DMS 273 treated with DMSO at 0.1 percent for 48 hours (cell line): ENCODE data around the gene FRMD4B.
"Not testable (repeated sequence)": the region's sequence is repeated elsewhere in the genome, so short reads cannot be mapped to it uniquely, and the experiment has no call there.

Experiments
- DNase-seq: peaks from one replicate; lab custom pipeline; 2025; lab: John Stamatoyannopoulos, UW

Gene FRMD4B

DNA sequence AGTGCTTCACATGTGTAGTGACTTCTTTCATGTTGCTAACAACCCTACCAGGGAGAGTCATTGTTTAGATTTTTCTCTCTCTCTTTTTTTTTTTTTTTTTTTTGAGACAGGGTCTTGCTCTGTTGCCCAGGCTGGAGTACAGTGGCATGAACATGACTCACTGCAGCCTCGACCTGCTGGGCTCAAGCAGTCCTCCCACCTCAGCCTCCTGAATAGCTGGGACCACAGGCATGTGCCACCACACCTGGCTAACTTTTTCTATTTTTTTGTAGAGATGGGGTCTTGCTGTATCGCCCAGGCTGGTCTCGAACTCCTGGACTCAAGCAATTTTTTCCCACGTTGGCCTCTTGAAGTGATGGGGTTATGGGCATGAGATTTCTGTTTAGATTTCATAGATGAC lies 63.4 kb downstream of the FRMD4B start:
- not testable (repeated sequence) for DNase-seq

DNA sequence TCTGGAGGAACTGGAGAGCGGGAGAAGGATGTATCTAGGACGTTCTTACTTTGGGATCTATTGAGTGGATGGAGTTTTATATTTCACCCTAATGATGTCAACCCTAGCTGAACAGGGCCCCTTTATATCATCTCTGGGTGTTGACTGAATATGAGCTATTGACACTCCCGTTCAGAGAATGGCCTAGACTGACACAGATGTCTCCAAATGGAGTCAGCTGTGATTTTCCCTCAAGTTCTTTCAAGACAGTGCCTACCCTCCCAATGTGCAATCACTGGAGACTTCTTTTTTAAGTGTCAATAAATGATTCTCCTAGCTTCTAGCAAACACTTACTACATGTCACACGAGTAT lies 63.8 kb downstream of the FRMD4B start:
- no peak for DNase-seq

DNA sequence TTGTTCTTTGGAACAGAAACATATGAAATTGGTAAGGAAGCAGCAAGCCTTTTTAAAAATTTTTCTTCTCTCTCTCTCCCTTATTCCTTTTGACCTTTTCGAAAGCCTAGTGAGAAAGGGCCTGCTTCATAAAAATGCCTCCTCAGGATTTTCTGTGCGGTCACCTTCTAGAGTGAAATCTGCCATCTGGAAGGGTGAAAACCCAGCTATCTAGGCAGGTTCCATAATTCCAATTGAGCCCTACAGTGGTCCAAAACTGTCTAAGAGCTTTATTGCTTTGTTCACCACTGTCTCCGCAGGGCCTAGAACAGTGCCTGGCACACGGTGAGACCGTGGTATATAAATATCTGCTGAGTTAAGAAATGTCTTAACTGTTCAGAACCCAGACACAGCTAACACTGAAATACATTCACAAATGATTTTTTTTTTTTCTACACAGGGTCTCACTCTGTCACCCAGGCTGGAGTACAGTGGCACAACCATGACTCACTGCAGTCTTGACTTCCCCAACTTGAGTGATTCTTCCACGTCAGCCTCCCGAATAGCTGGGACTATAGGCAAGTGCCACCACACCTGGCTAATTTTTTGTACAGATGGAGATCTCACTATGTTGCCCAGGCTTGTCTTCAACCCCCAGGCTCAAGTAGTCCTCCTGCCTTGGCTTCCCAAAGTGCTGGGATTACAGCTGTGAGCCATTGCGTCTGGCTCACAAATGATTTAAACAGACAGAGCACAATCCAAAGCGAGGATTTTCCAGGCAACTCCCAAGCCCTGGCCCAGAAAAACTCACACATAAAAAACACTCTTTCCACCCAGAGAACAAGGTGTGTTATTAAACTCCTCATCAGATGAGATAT lies 64.4 kb downstream of the FRMD4B start:
- no peak for DNase-seq

DNA sequence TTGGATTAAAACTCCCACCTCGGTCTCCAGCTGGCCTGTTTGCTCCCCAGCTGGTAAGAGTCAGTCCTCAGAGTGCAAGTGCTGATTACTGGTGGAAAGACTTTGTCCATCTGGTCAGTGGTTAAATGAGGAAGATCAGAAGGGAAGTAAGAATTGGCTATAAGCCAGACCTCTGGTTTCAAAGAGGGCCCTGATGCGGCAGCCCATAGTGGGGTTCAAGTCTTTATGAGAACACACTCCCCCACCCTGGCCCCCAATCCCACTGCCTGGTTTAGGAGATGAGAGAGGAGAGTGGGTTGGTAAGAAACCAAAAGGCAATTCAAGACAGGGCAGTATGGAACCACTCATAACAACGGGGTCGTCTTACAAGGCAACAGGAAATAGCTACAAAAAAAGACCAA lies 65.0 kb downstream of the FRMD4B start:
- DNase-seq, result no peak

DNA sequence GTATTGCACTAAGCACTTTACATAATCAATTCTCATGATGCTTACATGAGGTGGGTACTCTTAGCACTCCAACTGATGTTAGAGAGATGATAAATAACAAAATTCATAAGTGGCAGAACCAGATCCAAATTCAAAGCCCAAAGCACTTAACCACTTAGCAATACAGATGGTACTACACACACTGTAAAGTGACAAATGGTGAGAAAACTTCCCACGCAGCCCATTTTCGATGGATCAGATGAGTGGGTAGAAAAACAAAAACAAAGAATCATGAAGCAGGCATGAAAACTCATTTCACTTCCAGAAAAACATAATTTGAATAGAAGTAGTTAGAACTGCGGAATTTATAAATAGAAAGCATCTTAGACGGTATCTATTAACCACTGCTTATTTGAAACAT lies 66.2 kb downstream of the FRMD4B start:
- no peak for DNase-seq

DNA sequence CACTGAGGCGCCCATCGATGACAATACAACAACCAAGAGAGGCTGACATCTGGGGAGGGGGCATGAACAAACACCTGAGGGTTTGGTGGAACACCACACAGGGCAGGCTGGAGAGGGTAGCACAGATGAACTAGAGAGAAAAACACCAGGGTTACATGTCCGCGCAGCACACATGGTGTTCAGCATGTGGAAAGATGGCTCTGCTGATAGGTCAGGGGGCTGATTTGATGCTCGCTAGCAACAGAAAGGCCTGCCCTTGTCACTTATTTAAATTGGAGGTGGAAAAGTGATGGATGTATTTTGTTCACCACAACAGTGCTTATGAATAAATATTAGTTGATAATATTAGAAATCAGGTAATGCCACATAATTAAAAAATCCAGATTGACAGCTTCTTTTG lies 67.5 kb downstream of the FRMD4B start:
- DNase-seq, result no peak

DNA sequence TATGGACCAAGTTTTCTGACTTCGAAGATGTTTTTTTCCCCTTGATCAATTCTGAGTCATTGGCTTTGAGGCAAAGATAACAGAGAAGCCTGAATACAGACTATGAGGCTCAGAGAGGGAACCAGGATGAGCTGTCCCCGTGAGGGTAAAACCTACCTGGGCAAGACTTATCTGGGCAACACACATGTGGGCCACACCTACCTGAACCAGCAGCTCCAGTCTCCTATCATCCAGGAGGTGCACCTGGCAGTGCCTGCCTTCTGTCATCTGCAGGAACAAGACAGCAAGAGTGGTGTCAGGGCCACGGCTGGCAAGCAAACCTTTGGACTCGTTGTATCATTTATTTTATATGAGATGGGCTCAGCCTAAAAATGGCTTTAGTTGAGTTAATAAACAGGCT lies 72.6 kb downstream of the FRMD4B start:
- DNase-seq, result no peak

DNA sequence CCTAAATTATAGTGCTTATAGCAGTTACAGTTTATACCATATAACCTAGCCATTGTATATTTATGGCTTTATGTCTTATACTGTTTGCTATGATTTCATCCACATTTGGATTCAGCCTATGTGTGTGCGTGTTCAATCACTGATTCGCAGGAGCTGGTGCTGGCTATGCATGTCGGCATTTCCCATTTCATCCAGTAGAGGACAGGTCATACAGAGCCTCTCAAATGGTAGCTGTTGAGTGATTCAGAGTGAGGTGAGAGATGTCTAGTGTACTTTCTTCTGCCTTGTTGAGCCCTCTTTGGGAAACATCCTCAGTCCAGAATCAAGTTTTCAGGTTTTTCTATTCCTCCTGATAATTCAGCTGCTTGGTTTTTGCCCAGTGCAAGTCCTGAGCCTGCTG lies 76.1 kb downstream of the FRMD4B start:
- no peak for DNase-seq

DNA sequence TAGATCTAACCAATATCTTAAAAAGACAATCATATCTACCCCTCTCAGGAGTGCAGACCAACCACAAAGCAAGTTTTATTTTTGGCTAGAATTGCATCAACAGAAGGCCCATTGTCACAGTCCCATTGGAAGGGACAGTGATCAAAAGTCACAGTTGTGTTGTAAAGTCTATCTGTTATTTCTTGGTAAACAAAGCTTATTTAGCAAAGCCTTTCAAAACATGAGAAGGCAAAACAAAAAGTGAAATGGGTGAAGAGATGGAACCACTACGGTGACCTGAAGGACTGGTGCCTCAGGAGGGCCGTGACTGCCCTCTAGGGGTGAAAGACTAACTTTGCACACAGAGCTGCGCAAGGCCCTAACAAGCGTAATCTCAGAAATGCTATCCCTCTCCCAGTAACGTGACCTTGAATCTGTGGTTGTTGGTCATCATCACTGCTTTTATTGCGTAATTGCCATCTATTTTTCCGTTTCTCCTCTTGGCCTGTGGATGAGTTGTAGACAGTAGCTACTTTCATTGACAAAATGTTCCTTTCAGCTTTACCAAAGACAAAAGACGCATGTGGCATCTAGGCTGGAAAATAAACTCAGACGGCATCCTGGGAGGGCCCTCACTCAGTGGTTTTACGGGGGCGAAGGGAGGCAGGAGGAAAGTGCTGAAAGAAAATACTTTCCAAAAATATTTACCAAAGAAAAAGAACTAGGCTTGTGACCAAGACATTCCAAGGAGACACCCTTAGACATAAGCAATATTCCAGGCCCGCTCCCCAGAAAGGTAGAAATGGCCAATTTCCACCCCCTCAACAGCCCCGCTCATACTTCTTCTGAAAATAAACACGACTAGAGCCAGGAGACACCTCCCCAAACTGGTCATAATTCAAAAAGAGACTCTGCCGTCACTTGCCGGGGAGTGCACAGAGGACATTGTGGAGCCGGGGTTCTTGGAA lies 79.4 kb downstream of the FRMD4B start:
- DNase-seq, result no peak

DNA sequence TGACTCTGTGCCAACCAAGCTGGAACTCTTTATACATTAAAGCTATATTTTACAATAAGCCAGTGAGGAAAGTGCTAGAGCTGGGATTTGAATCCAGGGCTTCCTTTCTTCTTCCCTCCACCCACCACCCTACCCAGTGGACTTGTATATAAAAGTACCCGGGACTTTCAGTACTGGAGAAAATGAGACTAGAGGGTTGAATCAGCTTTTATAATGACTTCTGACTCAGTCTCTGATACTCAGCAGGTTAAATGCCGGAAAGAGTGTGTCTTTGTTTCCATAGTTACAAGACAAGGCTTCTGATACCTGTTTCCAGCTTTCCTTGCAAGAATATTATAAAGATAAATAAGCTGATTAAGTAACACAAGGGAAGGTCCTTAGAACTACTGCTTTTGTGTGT lies 80.9 kb downstream of the FRMD4B start:
- DNase-seq, result no peak

DNA sequence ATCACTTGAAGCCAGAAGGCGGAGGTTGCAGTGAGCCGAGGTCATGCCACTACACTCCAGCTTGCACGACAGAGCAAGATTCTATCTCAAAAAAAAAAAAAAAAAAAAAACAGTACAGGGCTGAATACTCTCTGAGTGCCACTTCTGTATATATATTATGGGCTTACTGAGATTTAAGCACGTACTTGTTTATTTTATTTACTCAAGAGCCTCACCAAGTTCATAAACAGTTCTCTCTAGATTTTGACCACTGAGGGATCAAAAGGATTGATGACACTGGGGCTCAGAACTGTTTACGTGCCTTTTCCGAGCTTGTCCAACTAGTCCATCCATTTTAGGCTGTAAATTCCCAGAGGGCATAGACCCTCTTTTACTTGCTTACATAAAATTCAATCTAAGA lies 81.5 kb downstream of the FRMD4B start:
- DNase-seq, result no peak

DNA sequence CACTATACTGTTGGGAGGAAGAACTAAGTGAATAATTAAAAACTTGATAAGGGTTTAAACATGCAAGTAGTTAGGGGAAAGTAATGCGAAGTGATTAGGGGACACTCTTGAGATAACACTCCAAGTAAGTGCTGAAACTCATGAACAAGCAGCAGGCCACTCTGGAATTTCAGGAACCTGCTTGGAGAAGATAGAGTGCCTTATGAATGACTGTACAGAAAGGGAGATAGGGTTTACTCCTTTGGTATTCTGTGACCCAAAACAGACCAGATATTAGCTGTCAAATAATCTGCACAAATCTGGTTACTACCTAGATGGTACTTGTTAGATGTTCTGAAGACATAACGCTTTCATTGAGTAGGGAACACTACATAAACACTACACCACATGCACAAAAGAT lies 85.6 kb downstream of the FRMD4B start:
- no peak for DNase-seq

DNA sequence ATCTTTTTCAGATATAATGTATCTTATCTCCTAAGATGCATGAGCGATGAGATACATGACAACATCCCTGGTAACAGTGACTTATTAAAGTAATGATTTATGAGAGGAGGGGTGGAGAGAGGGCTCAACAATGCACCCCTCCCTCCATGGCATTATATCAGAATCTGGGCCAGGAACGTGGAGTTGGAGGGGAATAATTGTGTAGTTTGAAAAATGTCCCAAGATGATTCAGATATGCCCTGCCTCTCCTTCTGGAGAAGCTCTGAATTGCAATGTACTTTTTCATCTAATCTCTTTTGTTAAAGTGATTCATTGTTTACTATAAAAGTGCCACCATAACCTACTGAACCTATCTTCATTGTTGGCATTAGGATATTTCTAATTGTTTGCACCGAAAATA lies 86.5 kb downstream of the FRMD4B start:
- DNase-seq, result no peak

DNA sequence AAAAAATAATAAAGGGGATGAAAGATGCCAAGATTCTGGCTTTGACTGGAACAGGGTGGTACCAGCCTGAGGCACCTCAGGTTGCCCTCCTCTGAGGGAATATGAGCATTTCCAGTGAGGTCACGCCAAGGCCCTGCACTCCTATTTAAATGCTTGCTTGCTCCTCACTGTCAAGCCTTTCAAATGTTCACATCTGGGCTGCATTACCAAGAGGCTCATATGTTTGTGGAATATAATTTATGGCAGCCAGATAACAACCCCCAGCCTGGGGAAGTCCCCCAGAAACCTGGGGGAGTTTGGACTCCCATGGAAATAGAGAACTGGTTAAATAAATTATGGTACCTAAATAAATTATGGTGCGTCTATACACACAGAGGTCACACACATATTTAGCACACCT lies 88.4 kb downstream of the FRMD4B start:
- DNase-seq, result no peak

DNA sequence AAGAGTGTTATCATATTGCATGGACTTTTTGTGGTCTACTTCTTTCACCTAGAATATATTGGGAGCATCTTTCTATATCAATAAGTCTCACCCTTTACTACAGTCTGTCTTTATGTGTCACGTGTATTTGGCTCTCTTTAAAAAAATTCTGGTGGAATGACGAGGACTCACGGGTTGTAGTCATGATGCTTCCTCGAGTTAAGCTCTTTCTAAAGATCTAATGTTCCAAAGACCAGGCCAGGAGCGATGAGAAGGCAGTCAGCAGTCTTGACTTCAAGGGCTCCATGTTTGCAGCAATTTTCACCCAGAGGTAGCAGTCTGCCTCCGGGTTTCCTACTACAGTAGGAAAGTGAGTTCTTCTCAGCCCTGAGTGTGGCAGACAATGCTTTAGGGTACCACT lies 88.9 kb downstream of the FRMD4B start:
- no peak for DNase-seq

DNA sequence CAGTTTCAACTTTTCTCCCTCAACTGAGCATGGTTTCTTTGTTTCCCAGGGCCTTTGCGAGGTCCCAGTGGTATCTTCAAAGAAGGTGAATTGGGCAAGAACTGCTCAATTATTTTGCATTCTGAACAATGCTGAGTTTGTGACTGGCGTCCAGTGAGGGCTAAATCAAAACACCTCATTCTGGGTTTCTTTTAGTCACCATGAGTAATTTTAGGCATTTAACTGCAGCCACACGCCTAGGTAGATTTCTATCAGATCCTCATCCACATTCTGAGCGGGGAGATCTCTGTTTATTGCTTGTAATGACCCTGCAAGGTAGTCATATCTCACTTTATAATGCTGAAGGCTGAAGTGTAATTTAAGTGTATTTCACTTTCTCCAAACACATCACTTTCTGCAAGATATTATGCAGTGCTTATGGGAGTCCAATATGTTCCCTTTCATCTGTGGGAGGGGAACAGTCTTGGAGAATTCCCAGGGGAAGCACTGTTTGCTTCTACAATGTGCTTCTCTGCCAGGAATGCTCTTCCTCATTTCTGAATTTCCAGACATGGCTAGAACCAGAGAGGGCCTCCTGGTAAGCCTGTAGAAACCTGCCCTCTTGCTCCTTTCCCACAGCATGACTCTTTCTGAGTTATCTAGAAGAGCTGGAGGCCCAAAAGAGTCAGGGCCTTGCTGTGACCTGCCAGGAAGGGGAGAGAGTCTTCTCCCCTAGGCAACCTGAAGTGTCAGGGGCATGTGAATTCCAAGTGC lies 91.7 kb downstream of the FRMD4B start:
- peak; percentile 60 for DNase-seq

DNA sequence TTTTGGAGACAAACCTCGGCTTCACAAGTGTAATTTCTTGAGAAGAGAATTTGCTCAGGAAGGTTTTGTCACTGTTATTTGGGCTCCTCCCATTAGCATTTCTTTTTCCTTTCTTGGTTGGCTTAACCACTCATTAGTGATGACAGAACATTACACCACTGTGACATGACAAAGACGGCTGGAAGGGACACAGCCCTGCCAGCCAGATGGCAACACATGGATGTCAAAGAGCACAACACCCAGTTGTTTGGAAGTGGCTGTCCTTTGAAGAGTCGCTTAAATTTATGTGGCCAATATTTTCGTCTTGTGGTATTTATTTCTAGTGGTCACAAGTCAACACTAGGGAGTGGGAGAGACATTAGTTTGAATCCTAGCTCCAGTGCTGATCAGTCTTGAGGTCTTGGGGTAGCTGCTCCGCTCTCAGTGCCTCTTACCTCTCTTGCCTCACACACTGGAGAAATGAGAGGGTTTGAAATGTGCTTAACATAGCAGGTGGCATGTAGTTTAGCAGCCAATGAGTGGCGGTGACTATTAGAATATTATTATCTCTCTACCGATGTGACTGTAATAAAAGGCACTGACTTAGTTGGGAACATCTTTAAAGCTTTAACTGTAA lies 92.8 kb downstream of the FRMD4B start:
- no peak for DNase-seq

DNA sequence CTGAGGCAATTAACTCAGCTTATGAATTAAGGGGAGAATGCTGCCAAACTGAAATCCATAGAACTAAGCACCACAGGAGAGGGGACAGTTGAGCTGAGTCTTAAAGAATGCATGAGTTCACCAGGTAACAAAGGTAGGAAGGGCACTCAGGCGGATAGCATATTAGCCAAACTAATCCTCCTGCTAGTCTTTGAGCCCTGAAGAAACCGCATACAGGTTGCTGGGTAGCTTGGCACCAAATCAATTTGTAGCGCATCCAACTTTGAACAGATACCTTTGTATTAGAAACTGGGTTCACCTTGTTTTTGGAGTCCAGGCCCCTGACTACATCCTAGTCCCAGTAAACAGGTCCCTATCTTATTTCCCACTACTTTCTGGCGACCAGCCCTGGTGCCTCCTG lies 93.7 kb downstream of the FRMD4B start:
- no peak for DNase-seq

DNA sequence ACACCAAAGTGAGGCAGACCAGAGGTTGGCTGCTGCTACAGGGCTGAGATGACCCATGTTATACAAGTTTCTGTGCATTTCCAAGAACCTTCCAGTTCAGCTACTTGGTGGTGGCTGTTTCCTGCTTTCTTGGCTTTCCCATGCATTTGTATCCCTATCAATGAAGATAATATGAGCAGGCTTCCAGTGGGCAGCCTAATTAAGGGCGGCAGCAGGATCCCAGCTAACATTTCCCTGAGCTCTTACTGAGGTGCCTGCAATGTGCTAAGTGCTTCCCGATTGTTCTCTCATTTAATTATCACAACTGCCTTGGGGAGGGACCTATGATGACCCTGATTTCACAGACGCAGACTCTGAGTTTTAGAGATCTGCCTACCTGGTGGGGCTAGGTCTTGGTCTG lies 95.5 kb downstream of the FRMD4B start:
- DNase-seq, result no peak

DNA sequence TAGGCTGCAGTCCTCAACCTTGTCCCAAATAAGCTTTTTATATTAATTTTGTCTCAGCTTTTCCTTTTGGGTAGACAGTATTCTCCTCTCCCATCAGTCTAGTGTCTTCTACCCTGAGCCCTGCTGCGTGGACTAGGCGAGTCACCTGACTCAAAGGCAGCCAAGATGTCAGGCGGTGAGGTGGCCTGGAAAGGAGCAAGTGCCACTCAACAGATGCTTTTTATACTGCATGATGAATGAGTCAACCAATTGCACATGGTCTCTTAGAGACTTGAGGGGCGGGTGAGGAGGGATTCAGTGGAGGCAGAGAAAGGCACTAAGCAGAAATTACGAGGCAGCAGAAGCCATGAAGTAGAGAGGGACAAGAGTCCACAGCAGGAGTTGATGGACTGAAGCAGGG lies 95.9 kb downstream of the FRMD4B start:
- DNase-seq, result no peak

DNA sequence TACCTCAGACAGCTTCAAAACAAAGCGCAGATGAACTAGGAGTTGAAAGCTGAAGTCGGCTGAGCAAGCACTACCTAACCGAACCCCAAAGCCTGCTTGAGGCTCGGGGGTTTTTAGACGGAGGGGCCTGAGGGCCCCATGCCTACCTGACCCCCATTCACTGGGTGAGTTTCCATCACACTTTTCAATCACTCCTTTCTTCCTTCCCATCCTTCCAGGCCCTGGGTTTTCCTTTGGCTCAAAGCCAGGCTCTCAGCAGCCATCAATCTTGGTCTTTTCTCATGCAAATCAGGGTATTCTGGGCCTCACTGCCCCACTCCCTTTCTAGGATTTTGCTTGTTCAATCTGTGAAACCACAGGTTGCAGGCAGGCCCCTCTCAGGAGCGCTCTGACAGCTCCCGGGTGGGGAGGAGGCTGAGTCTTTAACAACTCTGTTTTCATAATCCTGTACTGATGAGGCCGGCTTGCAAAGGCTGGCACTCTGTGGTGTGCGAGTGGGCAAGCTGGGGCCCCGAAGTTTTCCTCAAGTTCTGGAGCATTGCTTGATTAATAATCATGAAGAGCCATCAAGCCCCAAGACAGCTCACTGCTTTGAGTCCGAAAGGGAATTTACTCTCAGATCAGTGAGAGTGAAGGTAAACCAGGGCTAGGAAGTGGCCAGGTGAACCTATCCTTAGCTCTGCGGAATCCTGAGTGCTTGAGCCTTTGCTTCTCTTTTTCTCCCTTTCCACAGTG lies 97.6 kb downstream of the FRMD4B start:
- no peak for DNase-seq
